Frontal cortex (tissue), 1 donor: ENCODE data around the gene ZFYVE16. TPM values are rescaled to one million over a fixed set of nuclear protein-coding genes. Genes with fewer than 3 reads are reported as not detected.
A peak's percentile ranks its signal among the peaks of the same experiment; 100 is the strongest.

Experiments
- small RNA-seq: library from RNA; depleted of rRNA; stranded (forward); fragments of <200 nt; gene quantifications from one replicate; pipeline ENCODE3, GENCODE V24; 2014
- total RNA-seq: library from RNA; depleted of rRNA; stranded (reverse); fragments of >200 nt; gene quantifications from one replicate; pipeline ENCODE4 v1.2.3, GENCODE V29; 2014

The ZFYVE16 gene
- total RNA-seq, 1 donor from 2014 or later, result 36.3 TPM

Small RNA genes lying within 50 kb of the gene (small RNA-seq; reads per million reads assigned to genes)
- gene RNU6-211P, result 2.1 reads per million, percentile 82 among the genes with 10 or more reads in this experiment

Other genes with a start within 250 kb of the ZFYVE16 start
- 44.8 TPM for gene SERINC5, start 152.0 kb upstream of the ZFYVE16 start, total RNA-seq
- not detected for gene SPZ1, start 88.1 kb upstream of the ZFYVE16 start, total RNA-seq
- gene FAM151B, start 80.0 kb downstream of the ZFYVE16 start, total RNA-seq, result 38.3 TPM
- 0.41 TPM for gene ANKRD34B, start 162.2 kb downstream of the ZFYVE16 start, total RNA-seq
- gene MSH3, start 246.6 kb downstream of the ZFYVE16 start, total RNA-seq, result 32.6 TPM
- gene DHFR, start 246.9 kb downstream of the ZFYVE16 start, total RNA-seq, result 20.4 TPM